Transverse colon (tissue), 3 donors: ENCODE data around the gene LTN1.

Source experiments
- POLR2A ChIP-seq: fragments of 450-650 bp; IDR thresholded peaks from one replicate; pipeline ENCODE4 v1.6.1; 2016; ENCODE audit warnings: antibody characterized with exemption, mild to moderate bottlenecking, moderate library complexity
- POLR2AphosphoS5 ChIP-seq, 3 donors: sonication (generic); formaldehyde crosslinking; IDR thresholded peaks; one replicate each; pipeline ENCODE4 v1.6.1; 2016; ENCODE audit warnings: antibody characterized with exemption in 3 of 3

DNA sequence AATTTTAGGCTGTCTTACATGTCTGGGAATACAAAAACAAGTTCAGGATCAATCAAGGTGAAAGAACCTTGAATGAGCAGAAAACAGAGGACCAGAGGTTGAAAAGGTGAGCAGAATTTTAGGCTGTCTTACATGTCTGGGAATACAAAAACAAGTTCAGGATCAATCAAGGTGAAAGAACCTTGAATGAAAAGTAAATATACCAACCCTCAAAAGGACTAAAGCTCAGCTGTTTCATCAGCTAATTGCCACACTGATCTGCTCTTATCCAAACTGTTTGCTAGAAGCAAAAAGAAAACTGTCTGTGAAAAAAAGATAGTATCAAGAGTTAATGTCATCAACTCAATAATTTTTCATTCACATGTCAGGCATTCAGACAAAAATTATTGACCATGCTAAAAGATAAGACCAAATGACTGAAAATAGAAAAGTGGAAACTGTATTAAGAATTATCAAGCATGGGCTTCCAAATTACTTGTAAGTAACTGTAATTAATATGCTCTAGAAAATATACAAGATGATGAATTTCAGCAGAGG lies 69.2 kb downstream of the LTN1 start:
- no peak for TF ChIP-seq POLR2A
- TF ChIP-seq POLR2AphosphoS5 (IDR thresholded peaks at IDR 0.05): no peak
